Measurements from ENCODE around the gene TMEM178A.
"Not testable (repeated sequence)": the region's sequence is repeated elsewhere in the genome, so short reads cannot be mapped to it uniquely, and the experiment has no call there.

The TMEM178A gene

GRCh38 chr2:39665811-39666490 is at the start of gene TMEM178A:
Gene TMEM178A, plus strand, starts transcription at chr2:39665917. Its CDS starts 58 bp downstream, at chr2:39665975.
- no peak for DNase-seq (ENCODE audit: low spot score)

- no peak for DNase-seq (ENCODE audit: low spot score)
These were observed 47.5 kb upstream of the TMEM178A start for GRCh38 chr2:39618236-39618635.

DNA sequence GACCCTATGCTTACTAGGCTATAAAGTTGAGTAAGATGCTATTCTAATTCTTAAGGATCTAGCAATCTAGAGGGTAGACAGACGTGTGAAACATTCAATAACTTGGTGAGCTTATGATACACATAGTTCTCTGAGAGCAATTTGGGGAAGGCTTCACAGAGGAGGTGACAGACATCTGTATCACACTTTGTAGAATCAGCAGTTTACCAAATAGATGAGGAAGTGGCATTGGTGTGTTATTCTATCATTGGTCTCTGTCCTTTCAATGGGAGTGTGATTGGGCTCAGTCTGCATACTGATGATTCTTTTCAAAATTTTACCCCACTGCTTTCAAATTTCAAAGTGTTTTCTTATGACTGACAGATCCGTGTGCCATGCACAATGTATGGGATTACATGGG is 47.0 kb upstream of the TMEM178A start:
- no peak for DNase-seq (ENCODE audit: low spot score)

- no peak for DNase-seq (ENCODE audit: low spot score)
These were observed 45.6 kb upstream of the TMEM178A start for GRCh38 chr2:39620067-39620466.

- DNase-seq (ENCODE audit: low spot score): no peak
These were observed 44.1 kb upstream of the TMEM178A start for GRCh38 chr2:39621596-39621995.

GRCh38 chr2:39622860-39623259 is 42.9 kb upstream of the TMEM178A start:
- DNase-seq (ENCODE audit: low spot score): no peak

DNA sequence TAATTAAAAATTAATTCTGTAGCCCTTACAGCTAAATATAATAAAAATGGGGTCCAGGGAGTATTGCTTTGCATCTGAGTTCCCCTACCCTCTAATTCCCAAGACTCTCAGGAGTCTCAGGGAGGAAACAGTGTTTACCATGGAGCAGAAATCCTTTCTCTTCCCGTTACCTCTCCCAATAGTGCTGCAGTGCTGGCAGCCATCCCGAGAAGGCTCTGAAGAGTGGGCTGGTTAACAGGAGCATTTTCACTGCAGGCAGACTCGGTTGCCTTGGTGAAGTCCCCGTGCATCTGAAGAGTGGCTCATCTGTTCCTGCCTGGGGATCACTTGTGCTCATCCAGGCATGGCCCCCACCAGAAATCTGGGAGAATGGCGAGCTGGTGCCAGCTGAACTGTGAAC is 41.8 kb upstream of the TMEM178A start:
- DNase-seq (ENCODE audit: low spot score): no peak

DNA sequence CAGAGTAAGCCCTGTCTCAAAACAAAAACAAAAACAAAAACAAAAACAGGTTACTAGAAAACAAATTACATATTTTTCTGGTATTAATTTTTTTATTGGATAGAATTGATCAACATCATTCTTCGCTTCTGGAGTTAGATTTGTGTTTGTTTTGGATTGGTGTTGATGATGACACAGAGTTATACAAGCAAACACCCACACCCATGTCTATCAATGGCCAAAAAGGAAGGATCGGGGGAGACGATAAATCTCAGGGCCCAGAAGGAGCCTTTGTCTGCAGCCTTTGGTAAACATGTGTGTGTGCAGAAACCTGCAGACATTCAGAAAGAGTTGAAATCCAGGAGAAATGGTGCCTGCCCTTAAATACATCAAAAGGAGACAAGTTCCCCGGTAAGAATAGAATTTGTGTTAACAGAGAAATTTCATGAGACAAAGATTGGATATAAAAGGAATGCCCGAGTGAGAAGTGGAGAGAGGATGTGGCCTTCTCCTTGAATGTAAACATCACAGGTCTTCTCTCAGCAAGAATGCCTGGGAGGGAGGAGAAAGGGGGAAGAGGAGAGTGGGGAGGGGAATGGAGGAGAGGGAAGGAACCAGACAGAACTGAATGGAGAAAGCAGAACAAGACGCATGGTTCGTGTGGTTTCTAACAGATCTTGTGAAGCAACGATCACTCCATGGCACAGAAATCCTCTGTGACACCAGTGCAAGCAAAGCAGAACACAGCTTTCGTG is 40.4 kb upstream of the TMEM178A start:
- DNase-seq (ENCODE audit: low spot score): no peak

DNA sequence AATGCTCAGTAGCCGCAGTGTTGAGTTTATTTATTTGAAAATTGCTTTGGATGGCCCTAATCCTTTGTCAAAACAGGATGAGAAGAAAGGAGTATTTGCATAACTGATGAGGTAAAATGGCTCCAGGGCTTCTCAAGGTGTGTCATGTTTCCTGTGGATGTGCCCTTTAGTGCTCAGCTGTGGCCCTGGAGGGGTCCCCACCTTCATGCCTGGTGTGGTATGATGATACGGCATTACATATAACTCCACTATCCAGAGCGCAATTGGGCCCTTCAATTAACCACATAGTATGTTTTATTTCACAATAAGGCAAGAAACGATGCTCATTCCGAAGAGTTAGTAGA is 39.8 kb upstream of the TMEM178A start:
- no peak for DNase-seq (ENCODE audit: low spot score)

DNA sequence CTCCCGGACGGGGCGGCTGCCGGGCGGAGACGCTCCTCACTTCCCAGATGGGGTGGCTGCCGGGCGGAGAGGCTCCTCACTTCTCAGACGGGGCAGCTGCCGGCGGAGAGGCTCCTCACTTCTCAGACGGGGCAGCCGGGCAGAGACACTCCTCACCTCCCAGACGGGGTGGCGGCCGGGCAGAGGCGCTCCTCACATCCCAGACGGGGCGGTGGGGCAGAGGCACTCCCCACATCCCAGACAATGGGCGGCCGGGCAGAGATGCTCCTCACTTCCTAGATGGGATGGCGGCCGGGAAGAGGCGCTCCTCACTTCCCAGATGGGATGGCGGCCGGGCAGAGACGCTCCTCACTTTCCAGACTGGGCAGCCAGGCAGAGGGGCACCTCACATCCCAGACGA is 37.4 kb upstream of the TMEM178A start:
- not testable (repeated sequence) for DNase-seq (ENCODE audit: low spot score)

DNA sequence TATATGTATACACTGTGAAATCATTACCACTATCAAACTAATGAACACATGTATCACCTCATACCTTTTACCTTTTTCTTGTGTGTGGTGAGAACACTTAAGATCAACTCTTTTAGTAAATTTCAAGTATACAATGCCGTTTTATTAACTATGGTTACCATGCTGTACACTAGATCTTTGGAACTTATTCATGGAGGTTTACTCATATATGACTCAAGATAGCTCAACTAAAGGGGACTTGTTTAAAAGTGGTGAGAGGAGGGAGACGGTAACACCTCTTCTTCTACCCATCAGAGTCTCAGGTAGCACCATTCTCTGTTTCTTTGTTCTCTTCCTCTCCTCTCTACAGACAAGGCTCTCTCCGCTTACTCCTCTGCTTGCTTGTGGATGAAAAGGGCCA is 36.1 kb upstream of the TMEM178A start:
- no peak for DNase-seq (ENCODE audit: low spot score)

DNA sequence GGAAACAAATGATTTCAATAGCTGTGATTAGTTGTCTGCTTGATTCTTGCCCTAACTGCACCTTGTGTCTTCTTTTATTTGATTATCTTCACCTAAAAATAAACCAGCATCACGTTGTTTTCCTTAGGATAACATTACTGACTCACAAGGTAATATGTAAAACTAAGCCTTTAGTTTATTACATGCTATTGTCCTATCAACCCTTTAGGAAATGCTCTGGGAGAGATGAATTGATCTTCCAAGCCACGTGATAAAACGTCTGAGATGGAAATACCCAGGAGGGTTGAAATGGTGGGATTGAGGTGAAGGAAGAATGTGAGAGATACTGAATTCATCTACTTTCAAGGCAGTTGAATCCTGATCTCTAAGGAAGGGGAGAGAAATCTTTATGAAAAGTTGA is 34.5 kb upstream of the TMEM178A start:
- no peak for DNase-seq (ENCODE audit: low spot score)

GRCh38 chr2:39631718-39632117 is 34.0 kb upstream of the TMEM178A start:
- DNase-seq (ENCODE audit: low spot score): no peak

DNA sequence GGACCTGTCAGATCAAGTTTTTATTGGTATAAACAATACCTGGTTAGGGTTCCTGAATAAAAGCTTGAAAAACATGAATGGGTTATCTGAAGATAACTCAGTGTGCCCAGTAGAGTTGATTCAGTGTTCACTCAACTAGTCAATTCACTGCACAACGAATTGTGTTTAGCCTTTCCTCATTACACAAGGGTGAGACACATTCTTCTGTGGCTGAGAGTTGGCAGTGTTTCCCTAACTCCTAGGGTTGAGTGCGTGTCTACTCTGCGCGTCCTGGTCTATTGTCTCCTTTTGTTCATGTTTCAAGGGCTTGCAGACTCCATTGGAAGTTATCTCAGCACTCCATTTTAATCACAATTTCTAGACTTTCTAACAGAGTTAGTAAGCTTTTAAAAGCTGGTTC is 32.8 kb upstream of the TMEM178A start:
- no peak for DNase-seq (ENCODE audit: low spot score)

DNA sequence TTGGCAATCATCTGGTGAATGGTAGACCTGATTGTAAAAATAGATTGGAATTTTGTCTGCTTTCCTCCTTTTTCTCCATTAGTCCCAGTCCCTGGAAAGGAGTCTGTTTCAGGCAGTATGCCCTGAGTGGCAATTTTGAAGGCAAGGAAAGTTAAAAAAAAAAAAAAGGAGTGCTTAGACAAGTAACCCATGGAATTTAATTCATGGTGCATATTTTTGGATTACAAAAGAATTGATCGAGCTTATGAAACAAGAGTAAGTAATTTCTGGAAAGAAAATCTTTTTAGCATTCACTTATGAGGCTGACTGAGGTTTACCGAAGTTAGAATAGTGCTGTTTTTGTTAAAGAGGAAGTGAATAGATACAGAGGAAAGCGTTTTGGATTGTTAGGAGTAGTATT is 29.4 kb upstream of the TMEM178A start:
- no peak for DNase-seq (ENCODE audit: low spot score)

DNA sequence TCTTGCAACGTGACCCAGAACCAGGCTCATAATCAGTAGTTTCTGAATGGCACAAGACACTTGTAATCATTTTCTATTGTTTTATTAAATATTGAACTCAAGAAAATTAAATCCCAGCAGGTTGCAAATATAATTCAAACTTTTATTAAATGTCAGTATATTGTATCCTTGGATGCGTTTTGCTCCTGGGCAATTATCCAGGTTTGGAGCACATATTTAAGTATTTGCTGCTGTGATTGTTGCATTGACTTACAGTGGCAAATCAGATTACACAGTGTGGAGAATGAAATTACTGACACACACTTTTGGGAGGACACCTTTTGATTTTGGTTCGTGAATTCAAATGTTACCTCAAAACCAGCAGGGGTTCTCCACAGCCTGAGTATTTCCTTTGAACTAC is 27.1 kb upstream of the TMEM178A start:
- DNase-seq (ENCODE audit: low spot score): no peak

DNA sequence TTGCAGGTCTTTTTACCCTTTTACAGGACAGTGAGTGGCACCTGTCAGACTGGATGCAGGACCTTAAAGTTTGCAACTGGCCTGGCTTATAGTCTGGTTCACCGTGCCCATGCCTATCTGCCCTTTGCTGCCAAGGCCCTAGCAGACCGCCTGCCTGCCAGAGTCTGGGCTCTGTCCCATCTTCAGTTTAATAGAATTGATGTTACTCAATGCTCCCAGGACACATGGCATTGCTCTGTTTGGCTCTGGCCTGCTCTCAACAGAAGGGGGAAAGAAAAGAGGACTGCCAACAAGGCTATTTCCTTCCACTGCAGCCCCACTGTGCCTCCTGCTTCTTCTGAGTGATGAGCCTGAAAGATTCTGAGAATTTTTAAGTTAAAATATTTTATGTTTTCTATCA is 25.6 kb upstream of the TMEM178A start:
- DNase-seq (ENCODE audit: low spot score): no peak

DNA sequence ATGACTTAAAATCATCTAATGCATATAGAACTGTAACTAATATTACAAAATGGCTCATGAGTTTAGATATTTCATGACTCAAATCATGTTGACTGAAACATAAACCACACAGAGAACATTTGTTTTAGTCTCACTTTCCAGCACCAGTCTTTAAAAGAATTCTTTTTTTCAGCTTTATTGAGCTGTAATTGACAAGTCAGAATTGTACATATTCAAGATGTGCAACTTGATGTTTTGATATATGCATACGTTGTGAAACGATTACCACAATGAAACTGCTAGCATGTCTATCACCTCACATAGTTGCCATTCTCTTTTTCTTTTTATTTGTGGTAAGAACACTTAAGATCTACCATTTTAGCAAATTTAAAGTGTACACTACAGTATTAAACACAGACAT is 25.0 kb upstream of the TMEM178A start:
- no peak for DNase-seq (ENCODE audit: low spot score)

DNA sequence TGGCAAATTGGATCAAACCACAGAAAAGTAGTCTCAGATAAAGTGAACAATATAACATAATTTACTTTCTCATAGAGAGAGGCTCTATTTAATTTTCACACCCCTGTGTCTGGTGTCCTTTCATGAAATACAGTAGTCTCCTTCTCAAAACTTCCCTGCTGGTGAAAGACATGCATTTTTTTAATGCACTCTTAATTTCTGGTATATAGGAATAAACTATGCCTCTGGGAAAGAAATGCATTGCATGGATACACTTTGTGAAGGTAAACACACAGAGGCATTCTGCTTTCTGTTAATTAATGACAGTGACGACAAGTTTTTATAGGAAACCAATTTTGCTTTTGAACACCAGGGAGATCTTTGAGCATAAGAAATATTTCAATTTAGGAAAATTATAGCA is 24.1 kb upstream of the TMEM178A start:
- no peak for DNase-seq (ENCODE audit: low spot score)

GRCh38 chr2:39642051-39642718 is 23.5 kb upstream of the TMEM178A start:
- DNase-seq (ENCODE audit: low spot score): no peak

DNA sequence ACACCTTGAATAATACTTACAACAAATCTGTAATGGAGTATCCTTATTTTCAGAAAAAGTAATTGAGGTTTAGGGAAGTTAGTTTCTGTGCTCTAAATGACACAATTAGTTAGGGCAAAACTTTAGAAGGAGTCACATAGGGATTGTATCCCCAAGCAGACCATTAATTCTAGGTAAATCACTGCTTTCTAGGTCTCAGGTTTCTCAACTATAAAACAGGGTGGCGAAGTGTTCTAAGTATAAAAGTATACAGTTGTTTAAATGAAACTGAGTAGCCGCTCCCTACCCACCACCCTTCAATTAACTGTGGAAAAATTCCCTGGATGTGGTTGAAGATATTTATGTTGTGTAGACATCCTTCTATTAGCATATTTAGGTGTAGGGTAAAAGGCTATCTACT is 19.9 kb upstream of the TMEM178A start:
- no peak for DNase-seq (ENCODE audit: low spot score)

GRCh38 chr2:39646267-39646666 is 19.4 kb upstream of the TMEM178A start:
- DNase-seq (ENCODE audit: low spot score): no peak

DNA sequence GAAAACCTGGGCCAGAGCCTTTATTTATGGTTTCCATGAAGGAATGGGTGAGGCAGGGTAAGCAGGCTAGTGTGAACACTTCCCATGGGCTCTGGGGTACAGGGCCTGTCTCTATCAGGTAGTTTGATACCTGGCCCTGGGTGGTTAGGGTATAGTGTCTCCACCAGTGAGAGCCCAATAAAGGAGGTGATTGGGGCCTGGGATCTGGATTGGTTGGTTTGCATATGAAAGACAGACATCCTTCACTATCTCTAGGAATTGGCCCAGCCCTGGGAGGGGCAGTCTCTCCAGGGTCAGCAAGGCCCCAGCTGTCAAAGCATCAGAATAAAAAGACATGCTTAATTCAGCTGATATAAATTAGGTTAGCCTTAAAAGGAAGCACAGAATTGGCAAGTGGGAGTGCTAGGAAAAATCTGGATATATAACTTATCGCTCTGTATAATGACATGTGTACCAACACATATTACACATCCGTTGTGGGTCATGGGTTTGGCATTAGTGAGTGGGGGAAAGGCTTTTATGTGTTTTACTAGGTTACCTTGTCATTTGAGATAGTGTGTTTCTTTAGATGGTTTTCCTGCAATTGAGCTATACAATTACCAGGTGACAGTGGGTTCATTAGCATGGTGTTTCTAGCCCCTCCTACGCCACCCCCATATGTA is 18.5 kb upstream of the TMEM178A start:
- no peak for DNase-seq (ENCODE audit: low spot score)
